Fibroblast of skin of scalp (primary cell): ENCODE data around the gene PBX1.

ENCODE experiments used
- DNase-seq: peaks from one replicate; pipeline ENCODE4 v3.0.0-alpha.2; 2013

PBX1 gene

GRCh38 chr1:164563721-164564360, 4.9 kb downstream of the PBX1 start:
- no peak for DNase-seq

DNA sequence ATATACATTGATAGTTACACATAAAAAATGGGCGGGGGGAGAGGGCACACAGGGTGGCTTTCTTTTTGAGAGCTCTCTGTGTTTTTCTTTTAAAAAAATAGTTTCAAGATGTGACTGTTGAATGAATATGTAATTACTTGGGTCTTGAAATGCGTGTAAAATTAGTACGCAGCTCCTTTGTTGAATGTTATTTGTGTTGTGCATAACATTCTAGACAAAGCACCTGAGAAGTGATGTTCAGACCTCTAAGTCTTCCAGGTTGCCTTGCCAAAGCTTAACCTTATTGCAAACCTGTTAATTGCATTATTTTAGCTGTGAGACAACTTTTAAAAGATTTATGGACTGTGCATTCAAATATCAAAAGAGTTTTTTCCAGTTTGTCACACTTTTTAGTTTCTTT, 5.4 kb downstream of the PBX1 start:
- DNase-seq = no peak

DNA sequence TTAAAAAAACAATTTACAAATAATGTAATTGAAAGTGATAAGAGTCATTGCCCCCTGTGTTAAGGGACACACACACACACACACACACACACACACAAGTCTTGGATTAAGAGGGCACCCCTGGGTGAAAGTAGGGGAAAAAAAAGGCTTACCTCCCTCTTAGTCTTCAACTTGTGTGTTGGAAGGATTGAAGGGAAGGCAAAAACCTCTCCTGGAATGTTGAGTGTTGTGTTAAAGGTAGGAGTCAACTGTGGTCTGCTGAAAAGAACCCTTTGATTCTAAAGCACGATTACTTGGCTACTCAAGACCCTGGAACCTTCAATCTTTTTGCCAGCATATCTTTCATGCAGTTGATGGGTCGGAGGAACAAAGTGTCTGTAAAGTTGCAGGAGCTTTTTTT, 6.4 kb downstream of the PBX1 start:
- no peak for DNase-seq

- no peak for DNase-seq
Measured at GRCh38 chr1:164567774-164568173, 8.8 kb downstream of the PBX1 start.

DNA sequence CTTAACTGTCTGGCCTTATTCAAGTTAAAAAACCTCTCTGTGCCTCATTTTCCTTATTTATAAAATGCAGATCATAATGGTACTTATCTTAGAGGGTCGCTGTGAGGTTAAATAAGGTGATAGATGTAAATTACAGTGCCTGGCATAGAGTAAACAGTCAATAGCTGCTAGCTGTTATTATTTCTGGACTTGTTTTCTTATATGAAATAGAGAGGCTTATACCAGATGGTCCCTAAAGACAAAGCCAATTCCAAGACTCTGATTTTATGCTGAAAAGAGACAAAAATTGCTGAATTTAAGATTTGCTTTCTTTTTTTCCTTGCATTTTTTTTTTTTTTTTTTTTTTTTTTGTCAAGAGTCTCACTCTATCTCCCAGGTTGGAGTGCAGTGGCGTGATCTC, 10.3 kb downstream of the PBX1 start:
- no peak for DNase-seq

GRCh38 chr1:164569866-164570265, 10.9 kb downstream of the PBX1 start:
- DNase-seq = no peak

GRCh38 chr1:164571333-164571732, 12.3 kb downstream of the PBX1 start:
- DNase-seq = no peak

- DNase-seq = no peak
Measured at GRCh38 chr1:164575356-164575886, 16.4 kb downstream of the PBX1 start.

DNA sequence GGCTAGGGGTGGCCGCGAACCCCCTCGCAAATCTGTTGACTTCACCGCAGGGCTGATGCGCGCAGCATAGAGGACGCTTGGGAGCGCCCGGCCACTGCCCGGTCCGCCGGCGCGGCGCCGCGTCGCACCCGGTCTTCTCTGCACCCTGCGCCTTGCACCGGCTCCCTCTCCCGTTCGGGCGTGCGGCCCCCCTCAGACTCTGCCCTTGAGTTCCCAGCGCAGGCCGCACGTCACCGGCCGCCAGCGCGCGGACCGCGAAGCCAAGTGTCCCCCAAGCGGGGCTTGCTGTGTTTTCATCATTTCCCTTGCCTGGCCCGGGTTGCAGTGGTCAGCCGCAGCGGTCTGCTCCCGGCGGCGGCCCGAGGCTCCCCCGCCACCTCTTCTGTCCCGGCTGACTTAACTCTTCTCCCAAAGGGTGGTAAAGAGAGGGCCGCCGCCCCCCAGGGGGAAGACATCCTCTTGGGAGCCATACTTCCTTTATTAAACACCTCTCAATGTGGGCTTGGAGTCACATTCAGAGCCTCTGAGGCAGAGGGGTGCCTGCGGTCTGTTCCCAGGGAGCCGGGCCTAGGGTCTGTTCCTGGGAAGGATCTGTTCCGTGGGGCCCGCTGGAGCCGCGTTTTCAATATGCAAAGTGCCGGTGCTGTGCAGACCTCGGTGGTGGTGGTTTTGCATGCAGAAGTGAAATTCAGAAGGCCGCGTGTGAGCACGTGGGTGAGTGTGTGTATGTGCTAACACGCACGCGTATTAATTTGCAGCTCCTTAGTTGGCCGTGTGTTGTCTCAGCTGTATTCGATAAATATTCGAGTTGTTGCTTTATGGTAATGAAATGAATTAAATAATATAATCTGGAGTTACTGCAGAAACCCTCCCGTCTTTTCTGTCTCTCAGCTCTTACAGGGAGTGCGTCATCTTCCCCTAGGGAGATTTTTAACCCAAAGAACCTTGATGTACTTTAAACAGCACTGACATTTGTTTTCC, 17.6 kb downstream of the PBX1 start:
- peak; percentile 83 for DNase-seq

DNA sequence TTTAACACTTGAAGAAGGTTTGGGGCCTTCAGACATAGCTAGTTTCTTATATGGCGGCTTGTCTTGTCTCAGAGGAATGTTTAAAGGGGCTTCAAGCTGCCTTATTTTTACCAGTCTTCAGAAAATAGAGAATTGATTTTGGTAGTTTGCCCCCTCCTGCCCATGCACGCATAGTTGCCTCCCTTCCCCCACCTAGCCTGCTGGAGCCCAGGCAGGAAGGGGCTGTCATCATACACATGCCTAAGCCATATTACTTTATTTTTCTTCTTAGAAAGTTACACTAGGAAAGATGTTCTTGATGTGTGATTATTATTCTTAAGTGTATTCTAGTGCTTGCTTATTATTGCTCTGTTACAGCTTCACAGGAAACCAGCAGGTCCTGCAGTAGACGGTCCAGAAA, 18.3 kb downstream of the PBX1 start:
- DNase-seq = no peak

- DNase-seq = no peak
Measured at GRCh38 chr1:164578479-164579200, 19.7 kb downstream of the PBX1 start.

DNA sequence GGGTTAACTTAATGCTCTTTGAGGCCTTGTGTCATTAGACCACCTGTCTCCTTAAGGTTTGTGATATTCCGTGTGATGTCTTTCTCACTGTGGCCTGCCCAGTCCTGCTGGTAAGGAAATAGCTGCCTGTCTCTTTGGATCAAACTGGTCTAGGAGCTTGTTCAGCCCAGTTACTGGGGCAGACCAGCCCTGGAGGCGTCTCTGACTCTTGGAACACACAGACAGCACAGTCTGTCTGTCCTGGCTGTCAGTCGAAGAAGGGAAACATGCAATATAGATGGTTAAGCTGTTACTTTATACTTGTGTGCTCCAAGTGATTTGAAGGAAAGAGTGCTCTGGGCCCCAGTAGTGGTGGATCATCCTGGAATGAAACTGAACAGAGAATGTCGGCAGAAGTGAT, 20.4 kb downstream of the PBX1 start:
- no peak for DNase-seq

DNA sequence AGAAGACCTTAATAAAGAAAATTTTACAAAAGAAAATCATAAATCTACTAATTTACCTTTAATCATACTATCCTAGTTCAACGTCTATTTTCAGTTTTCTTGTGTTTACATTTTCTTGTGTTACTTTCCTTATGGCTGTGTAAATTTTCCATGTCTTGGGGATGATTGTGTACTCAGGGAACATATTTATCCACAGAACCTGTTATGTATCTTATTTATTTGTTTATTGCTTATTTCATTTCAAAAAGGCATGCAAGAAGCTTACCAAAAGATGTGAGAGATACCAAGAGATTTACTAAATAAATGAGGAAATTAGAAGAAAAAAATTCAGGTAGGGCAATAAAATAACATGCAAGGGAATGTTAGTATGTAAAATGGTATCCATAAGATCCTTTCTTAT, 22.8 kb downstream of the PBX1 start:
- DNase-seq = no peak

GRCh38 chr1:164583196-164583595, 24.2 kb downstream of the PBX1 start:
- DNase-seq = no peak

- DNase-seq = no peak
Measured at GRCh38 chr1:164583835-164584539, 25.0 kb downstream of the PBX1 start.

GRCh38 chr1:164586591-164586990, 27.6 kb downstream of the PBX1 start:
- no peak for DNase-seq

- DNase-seq = no peak
Measured at GRCh38 chr1:164587617-164588501, 28.9 kb downstream of the PBX1 start.

- DNase-seq = peak; percentile 92
Measured at GRCh38 chr1:164588516-164589341, 29.7 kb downstream of the PBX1 start.

DNA sequence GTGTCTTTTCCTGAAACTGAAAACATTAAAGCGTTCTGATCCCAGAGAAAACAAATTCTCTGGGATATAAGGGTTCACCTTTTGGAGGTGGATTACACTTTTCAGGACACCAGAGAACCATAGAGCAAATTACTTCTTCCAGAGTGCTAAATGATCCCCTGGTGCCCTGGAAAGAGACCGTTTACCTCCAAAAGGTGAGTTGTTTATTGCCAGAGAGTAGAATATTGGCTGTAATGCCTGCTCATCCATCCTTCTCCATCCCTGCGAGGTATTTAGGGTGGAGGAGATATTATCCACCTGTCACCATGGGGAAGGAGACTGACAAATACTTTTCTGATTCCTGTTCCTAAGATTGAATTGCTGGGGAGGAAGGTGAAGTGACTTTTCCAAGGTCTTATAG, 30.4 kb downstream of the PBX1 start:
- DNase-seq = no peak

DNA sequence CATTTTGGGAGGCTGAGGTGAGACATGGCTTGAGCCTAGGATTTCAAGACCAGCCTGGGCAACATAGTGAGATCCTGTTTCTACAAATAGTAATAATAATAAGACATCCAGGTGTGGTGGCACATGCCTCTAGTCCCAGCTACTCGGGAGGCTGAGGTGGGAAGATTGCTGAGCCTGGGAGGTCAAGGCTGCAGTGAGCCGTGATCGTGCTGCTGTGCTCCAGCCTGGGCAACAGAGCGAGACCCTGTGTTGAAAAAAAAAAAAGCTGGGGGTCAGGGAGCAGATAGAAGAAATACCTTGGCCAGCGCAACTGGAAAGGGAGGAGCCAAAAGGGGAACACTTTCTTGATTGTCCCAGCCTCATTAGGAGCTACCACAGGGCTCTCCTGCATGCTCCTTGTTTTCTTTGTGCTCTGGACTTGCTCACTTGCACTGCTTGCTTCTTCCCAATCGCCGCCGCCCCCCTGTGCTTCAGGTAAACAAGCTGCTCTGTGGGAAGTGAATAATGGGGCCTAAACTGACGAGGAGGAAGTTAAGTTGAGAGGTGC, 31.1 kb downstream of the PBX1 start:
- no peak for DNase-seq
